Measurements from ENCODE around the gene C5orf15.

C5orf15 gene

GRCh38 chr5:133936651-133937015 is 31.8 kb downstream of the C5orf15 start:
- TF ChIP-seq ZBTB7A (IDR thresholded peaks at IDR 0.05; ENCODE audit: low read depth) (no peak), USF1 (IDR thresholded peaks at IDR 0.05) (no peak), CEBPB (IDR thresholded peaks at IDR 0.05) (no peak)

- TF ChIP-seq REST (IDR thresholded peaks at IDR 0.05; ENCODE audit: low read depth) (no peak), FOXM1 (IDR thresholded peaks at IDR 0.05; ENCODE audit: borderline replicate concordance, low read depth) (no peak), CREB1 (IDR thresholded peaks at IDR 0.05; ENCODE audit: low read depth) (no peak), CEBPB (IDR thresholded peaks at IDR 0.05) (no peak), ZBTB7A (IDR thresholded peaks at IDR 0.05; ENCODE audit: low read depth) (no peak), TCF12 (IDR thresholded peaks at IDR 0.05; ENCODE audit: low read depth) (no peak), EGR1 (IDR thresholded peaks at IDR 0.05) (no peak), NFIC (IDR thresholded peaks at IDR 0.05) (no peak)
Observed at GRCh38 chr5:133935667-133935940, 32.8 kb downstream of the C5orf15 start.

- TF ChIP-seq USF1 (IDR thresholded peaks at IDR 0.05) (no peak), CEBPB (IDR thresholded peaks at IDR 0.05) (no peak), CREB1 (IDR thresholded peaks at IDR 0.05; ENCODE audit: low read depth) (no peak), TEAD4 (IDR thresholded peaks at IDR 0.05) (no peak), FOXM1 (IDR thresholded peaks at IDR 0.05; ENCODE audit: borderline replicate concordance, low read depth) (no peak), EP300 (IDR thresholded peaks at IDR 0.05; ENCODE audit: borderline replicate concordance) (no peak), YY1 (IDR thresholded peaks at IDR 0.05; ENCODE audit: low read depth) (no peak), REST (IDR thresholded peaks at IDR 0.05; ENCODE audit: low read depth) (no peak), RAD21 (IDR thresholded peaks at IDR 0.05; ENCODE audit: low read depth) (no peak), NFIC (IDR thresholded peaks at IDR 0.05) (no peak), TCF12 (IDR thresholded peaks at IDR 0.05; ENCODE audit: low read depth) (no peak)
Observed at GRCh38 chr5:133934822-133935666, 33.4 kb downstream of the C5orf15 start.

- TF ChIP-seq USF1 (IDR thresholded peaks at IDR 0.05) (no peak), REST (IDR thresholded peaks at IDR 0.05; ENCODE audit: low read depth) (no peak), YY1 (IDR thresholded peaks at IDR 0.05; ENCODE audit: low read depth) (no peak), TAF1 (IDR thresholded peaks at IDR 0.05; ENCODE audit: low read depth) (no peak), FOXM1 (IDR thresholded peaks at IDR 0.05; ENCODE audit: borderline replicate concordance, low read depth) (no peak), CREB1 (IDR thresholded peaks at IDR 0.05; ENCODE audit: low read depth) (no peak), CEBPB (IDR thresholded peaks at IDR 0.05) (no peak), RAD21 (IDR thresholded peaks at IDR 0.05; ENCODE audit: low read depth) (no peak)
Observed at GRCh38 chr5:133934311-133934710, 34.1 kb downstream of the C5orf15 start.

- no peak for TF ChIP-seq TCF12 (IDR thresholded peaks at IDR 0.05; ENCODE audit: low read depth)
- TF ChIP-seq FOXM1 (IDR thresholded peaks at IDR 0.05; ENCODE audit: borderline replicate concordance, low read depth): no peak
- no peak for TF ChIP-seq EP300 (IDR thresholded peaks at IDR 0.05; ENCODE audit: borderline replicate concordance)
- TF ChIP-seq ZBTB7A (IDR thresholded peaks at IDR 0.05; ENCODE audit: low read depth): no peak
- TF ChIP-seq CEBPB (IDR thresholded peaks at IDR 0.05): no peak
- TF ChIP-seq YY1 (IDR thresholded peaks at IDR 0.05; ENCODE audit: low read depth): no peak
- TF ChIP-seq MAX (IDR thresholded peaks at IDR 0.05): no peak
- TF ChIP-seq USF1 (IDR thresholded peaks at IDR 0.05): no peak
- no peak for TF ChIP-seq NFIC (IDR thresholded peaks at IDR 0.05)
- no peak for TF ChIP-seq REST (IDR thresholded peaks at IDR 0.05; ENCODE audit: low read depth)
- TF ChIP-seq TAF1 (IDR thresholded peaks at IDR 0.05; ENCODE audit: low read depth): no peak
- no peak for TF ChIP-seq RAD21 (IDR thresholded peaks at IDR 0.05; ENCODE audit: low read depth)
Observed at GRCh38 chr5:133933670-133934295, 34.6 kb downstream of the C5orf15 start.
